ENCODE data around the gene PALMD.

Gene PALMD, protein sequence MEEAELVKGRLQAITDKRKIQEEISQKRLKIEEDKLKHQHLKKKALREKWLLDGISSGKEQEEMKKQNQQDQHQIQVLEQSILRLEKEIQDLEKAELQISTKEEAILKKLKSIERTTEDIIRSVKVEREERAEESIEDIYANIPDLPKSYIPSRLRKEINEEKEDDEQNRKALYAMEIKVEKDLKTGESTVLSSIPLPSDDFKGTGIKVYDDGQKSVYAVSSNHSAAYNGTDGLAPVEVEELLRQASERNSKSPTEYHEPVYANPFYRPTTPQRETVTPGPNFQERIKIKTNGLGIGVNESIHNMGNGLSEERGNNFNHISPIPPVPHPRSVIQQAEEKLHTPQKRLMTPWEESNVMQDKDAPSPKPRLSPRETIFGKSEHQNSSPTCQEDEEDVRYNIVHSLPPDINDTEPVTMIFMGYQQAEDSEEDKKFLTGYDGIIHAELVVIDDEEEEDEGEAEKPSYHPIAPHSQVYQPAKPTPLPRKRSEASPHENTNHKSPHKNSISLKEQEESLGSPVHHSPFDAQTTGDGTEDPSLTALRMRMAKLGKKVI

DNA sequence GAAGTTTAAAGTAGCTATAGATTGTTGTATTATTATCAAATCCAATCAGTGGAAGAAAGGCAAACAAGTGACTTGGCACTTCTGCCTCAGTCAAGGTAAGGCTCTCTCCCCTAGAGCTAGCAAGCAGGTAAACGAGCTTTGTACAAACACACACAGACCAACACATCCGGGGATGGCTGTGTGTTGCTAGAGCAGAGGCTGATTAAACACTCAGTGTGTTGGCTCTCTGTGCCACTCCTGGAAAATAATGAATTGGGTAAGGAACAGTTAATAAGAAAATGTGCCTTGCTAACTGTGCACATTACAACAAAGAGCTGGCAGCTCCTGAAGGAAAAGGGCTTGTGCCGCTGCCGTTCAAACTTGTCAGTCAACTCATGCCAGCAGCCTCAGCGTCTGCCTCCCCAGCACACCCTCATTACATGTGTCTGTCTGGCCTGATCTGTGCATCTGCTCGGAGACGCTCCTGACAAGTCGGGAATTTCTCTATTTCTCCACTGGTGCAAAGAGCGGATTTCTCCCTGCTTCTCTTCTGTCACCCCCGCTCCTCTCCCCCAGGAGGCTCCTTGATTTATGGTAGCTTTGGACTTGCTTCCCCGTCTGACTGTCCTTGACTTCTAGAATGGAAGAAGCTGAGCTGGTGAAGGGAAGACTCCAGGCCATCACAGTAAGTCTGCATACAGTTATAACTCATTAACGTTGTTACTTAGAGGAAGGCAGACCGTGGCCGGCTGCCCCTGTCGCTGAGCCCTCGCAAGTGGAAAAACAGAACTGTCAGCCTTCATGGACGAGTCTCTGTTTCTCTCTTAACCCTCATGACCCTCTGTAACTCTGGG, at the start of gene PALMD:
Gene PALMD, plus strand, starts transcription at position 415 of the 833 bp plus-strand sequence. Its CDS starts 205 bp downstream, at position 620.
- H3K9me3 ChIP-seq (ENCODE audit: control insufficient read depth, low read depth, low read length), result no peaks in the 10 kb centered on the region
- H3K9ac ChIP-seq (ENCODE audit: low read length), result no peak within 1 kb of the TSS
- peak within 1 kb of the TSS; percentile 19 for H3K4me3 ChIP-seq (ENCODE audit: low read length)
- H3K27me3 ChIP-seq (ENCODE audit: control insufficient read depth, insufficient read depth, low read length), result peaks cover 4% of the 10 kb centered on the region
- H3K27ac ChIP-seq (ENCODE audit: low read length), result no peak within 1 kb of the TSS
- peaks cover 37% of the 10 kb centered on the region for H3K4me1 ChIP-seq (ENCODE audit: control insufficient read depth, low read depth, low read length)
- no peaks in the 10 kb centered on the region for H3K36me3 ChIP-seq (ENCODE audit: control insufficient read depth, low read depth, low read length)

DNA sequence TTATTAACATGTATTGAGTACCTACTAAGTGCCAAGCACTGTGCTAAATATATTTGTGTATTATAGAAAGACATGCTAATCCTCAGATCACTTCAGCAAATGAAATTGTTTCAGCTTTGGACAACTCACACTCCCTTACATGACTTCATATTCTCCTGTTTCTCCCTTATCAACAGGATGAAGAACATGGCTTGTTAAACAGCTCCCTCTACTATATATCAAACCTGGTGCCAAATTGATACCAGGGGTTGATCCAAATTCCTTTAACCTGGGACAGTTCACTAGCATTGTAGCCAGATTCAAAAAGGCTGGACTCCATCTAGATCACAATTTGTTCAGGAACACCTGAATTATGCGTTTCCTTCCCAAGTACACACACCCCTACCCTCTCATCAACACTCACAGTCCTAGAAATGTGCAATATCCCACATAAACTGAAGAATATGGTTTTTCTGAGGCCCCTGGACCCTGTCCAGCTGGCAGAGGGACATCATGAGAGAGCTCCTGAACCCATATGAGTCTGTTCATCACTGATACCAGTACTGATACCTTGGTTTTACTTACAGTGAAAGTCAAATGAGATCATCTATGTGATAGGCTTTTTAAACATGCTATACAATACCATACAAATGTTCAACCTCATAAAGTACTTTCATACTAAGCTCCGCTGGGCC, 47.0 kb upstream of the PALMD start:
- no peaks in the 10 kb centered on the region for H3K36me3 ChIP-seq (ENCODE audit: control insufficient read depth, low read depth, low read length)
- H3K9ac ChIP-seq (ENCODE audit: low read length), result no peak overlapping the region
- no peak overlapping the region for H3K27ac ChIP-seq (ENCODE audit: low read length)
- no peaks in the 10 kb centered on the region for H3K9me3 ChIP-seq (ENCODE audit: control insufficient read depth, low read depth, low read length)
- H3K4me1 ChIP-seq (ENCODE audit: control insufficient read depth, low read depth, low read length), result no peaks in the 10 kb centered on the region
- H3K27me3 ChIP-seq (ENCODE audit: control insufficient read depth, insufficient read depth, low read length), result no peaks in the 10 kb centered on the region
- H3K4me3 ChIP-seq (ENCODE audit: low read length), result no peak overlapping the region

DNA sequence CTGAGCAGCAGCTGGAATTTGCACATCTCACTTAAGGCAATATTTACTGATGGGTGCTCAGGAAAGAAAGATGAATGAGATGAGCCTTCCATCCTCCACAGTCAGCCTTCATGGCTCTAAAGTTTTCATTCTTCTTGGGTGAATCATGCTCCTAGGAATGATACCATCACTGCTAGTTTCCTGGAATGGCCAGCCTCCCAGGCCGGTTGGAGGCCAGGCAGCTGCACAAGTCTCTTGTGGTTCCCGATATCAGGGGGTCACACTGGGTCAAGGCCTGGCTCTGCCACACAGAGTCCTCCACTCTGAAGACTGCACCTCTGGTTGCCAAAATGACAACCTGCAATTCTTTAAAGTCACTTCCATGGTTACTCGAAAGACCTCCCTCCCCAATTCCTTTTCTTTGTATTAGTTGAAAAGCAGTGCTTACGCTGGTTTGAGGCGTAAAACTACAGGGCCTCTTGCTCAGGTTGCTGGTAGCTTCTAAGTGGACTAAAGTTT, 46.2 kb upstream of the PALMD start:
- Histone ChIP-seq H3K4me3 (ENCODE audit: low read length) (no peak overlapping the region), H3K36me3 (ENCODE audit: control insufficient read depth, low read depth, low read length) (no peaks in the 10 kb centered on the region), H3K27ac (ENCODE audit: low read length) (no peak overlapping the region), H3K9me3 (ENCODE audit: control insufficient read depth, low read depth, low read length) (no peaks in the 10 kb centered on the region), H3K9ac (ENCODE audit: low read length) (no peak overlapping the region), H3K4me1 (ENCODE audit: control insufficient read depth, low read depth, low read length) (no peaks in the 10 kb centered on the region), H3K27me3 (ENCODE audit: control insufficient read depth, insufficient read depth, low read length) (no peaks in the 10 kb centered on the region)

DNA sequence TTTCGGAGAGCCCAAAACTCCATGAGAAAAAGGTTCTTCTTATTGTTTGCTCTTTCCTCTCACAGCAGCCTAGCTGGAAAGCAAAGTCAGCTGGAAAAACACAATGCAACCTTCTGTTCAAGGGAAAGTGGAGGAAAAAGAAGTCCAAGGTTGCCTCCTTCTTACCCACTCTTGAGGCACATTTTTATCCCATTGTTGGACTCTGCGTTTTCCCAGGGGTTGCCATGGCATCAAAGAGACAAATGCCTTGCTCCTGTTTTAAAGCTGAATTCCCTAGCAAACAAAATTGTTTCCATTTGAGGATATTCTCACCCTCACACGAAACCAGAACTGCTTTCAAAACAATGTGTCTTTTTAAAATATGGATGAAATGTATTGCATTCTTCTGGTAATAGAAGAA, 45.1 kb upstream of the PALMD start:
- Histone ChIP-seq H3K27ac (ENCODE audit: low read length) (no peak overlapping the region), H3K27me3 (ENCODE audit: control insufficient read depth, insufficient read depth, low read length) (no peaks in the 10 kb centered on the region), H3K9ac (ENCODE audit: low read length) (no peak overlapping the region), H3K4me1 (ENCODE audit: control insufficient read depth, low read depth, low read length) (no peaks in the 10 kb centered on the region), H3K36me3 (ENCODE audit: control insufficient read depth, low read depth, low read length) (no peaks in the 10 kb centered on the region), H3K4me3 (ENCODE audit: low read length) (no peak overlapping the region), H3K9me3 (ENCODE audit: control insufficient read depth, low read depth, low read length) (no peaks in the 10 kb centered on the region)

DNA sequence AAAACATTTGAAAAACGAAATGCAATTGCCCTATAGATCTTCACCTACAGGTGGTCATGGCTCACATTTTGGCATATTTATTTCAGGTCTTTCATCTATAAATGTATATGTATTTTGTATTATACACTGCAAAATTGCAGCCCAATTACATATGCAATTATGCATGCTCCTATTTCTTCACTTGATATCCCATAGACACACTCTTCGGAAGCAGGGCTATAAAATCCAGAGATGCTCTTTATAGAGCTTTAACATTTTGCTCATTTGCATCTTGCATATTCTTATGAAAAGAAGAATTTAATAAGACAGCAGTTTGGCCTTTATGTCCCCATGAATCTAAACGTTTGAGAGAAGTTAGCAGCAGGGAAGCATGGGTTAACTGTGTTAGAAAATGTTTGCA, 44.7 kb upstream of the PALMD start:
- Histone ChIP-seq H3K4me1 (ENCODE audit: control insufficient read depth, low read depth, low read length) (no peaks in the 10 kb centered on the region), H3K36me3 (ENCODE audit: control insufficient read depth, low read depth, low read length) (no peaks in the 10 kb centered on the region), H3K4me3 (ENCODE audit: low read length) (no peak overlapping the region), H3K9ac (ENCODE audit: low read length) (no peak overlapping the region), H3K27me3 (ENCODE audit: control insufficient read depth, insufficient read depth, low read length) (no peaks in the 10 kb centered on the region), H3K27ac (ENCODE audit: low read length) (no peak overlapping the region), H3K9me3 (ENCODE audit: control insufficient read depth, low read depth, low read length) (no peaks in the 10 kb centered on the region)

DNA sequence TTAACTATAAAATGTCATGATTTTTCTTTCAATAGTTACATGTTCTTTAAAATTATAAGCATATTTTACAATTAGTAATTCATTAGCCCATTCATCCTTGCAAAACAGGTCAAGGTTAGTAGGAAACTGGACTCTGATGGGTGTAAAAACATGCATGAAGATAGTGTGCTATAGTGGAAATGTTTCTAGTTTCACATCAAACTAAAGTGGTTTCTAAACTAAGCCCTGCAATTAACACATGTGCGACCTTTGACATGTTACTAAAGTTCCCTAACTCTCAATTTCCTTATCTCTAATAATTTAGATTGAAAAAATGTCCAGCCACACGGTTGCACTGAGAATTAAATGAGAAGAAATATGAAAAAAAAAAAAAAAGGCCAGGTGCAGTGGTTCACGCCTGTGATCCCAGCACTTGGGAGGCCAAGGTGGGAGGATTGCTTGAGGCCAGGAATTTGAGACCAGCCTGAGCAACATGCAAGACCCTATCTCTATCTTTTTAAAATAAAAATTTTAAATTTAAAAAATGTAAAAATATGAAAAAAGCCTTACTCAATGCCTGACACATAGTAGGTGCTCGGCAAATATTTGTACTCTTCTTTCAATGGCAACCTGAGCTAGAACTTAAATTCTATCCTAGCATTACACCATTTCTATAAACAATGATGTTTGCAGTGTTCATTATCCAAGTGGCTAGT, 44.1 kb upstream of the PALMD start:
- no peaks in the 10 kb centered on the region for H3K36me3 ChIP-seq (ENCODE audit: control insufficient read depth, low read depth, low read length)
- H3K9ac ChIP-seq (ENCODE audit: low read length), result no peak overlapping the region
- H3K4me3 ChIP-seq (ENCODE audit: low read length), result no peak overlapping the region
- H3K27ac ChIP-seq (ENCODE audit: low read length), result no peak overlapping the region
- no peaks in the 10 kb centered on the region for H3K9me3 ChIP-seq (ENCODE audit: control insufficient read depth, low read depth, low read length)
- H3K27me3 ChIP-seq (ENCODE audit: control insufficient read depth, insufficient read depth, low read length), result no peaks in the 10 kb centered on the region
- H3K4me1 ChIP-seq (ENCODE audit: control insufficient read depth, low read depth, low read length), result no peaks in the 10 kb centered on the region

DNA sequence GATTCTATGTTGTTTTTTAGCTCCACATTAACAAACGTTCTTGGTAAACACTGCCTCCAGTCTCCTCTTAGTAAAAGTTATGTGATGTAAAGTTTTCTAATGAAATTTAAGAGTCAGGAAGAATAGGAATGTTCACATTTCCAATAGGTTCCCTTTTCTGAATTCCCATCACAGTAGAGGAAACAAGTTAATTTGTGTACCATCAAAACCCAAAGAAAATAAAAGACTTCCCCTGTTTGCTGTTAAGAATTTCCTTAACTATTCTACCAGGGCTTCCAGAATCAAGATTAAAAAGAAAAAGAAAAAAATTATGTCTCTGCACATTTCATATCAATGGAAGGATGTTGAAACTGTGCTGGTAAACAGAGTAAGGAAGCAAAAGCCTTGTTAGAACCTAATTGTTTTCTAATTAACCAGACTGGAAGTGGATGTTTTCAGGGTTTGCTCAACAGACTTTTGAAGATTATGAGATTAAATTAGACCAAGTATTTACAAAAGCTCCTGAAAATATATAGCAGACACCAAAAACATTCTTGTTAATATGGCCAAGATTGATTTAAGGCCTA, 43.4 kb upstream of the PALMD start:
- Histone ChIP-seq H3K27ac (ENCODE audit: low read length) (no peak overlapping the region), H3K9me3 (ENCODE audit: control insufficient read depth, low read depth, low read length) (no peaks in the 10 kb centered on the region), H3K4me3 (ENCODE audit: low read length) (no peak overlapping the region), H3K36me3 (ENCODE audit: control insufficient read depth, low read depth, low read length) (no peaks in the 10 kb centered on the region), H3K4me1 (ENCODE audit: control insufficient read depth, low read depth, low read length) (no peaks in the 10 kb centered on the region), H3K9ac (ENCODE audit: low read length) (no peak overlapping the region), H3K27me3 (ENCODE audit: control insufficient read depth, insufficient read depth, low read length) (no peaks in the 10 kb centered on the region)

DNA sequence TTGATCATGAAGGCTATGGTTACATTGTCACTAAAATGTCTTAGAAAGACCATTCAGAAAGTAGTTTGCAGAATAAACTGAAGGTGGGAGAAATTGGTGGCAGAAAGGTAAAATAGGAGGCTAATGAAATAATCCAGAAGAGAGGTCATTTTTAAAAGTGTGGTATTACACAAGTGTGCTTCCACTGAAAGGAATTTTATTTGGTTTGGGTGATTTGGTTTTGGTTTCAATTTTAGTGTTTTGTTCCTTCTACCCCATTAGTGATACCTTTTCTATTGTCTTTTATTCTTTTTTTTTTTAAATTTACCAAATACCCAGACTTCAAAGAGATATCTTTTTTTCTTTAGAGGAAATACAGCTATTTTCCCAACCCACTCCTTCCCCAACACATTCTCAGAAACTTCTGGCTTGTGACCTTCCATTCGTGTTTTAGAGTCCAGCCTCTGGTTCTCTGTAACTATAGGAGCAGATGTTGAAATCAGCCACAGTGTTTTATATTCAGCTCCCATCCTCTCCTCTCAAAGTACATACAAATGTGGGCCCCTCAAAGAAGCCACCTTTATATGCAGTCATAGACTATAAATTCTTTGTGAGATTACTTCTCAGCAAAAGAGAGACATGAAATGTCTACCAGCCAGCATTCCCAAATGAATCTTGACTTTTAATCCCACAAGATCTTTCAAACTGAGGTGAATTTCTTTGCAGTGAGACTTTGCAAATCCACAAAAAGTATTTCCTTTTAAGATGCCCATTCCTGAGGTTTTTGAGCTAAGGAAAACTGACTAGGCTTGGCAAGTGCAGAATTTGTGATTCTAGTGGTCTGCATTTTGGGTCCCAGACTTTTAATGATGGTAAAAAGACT, 42.0 kb upstream of the PALMD start:
- no peaks in the 10 kb centered on the region for H3K27me3 ChIP-seq (ENCODE audit: control insufficient read depth, insufficient read depth, low read length)
- no peaks in the 10 kb centered on the region for H3K9me3 ChIP-seq (ENCODE audit: control insufficient read depth, low read depth, low read length)
- no peak overlapping the region for H3K9ac ChIP-seq (ENCODE audit: low read length)
- H3K4me3 ChIP-seq (ENCODE audit: low read length), result no peak overlapping the region
- no peaks in the 10 kb centered on the region for H3K4me1 ChIP-seq (ENCODE audit: control insufficient read depth, low read depth, low read length)
- H3K27ac ChIP-seq (ENCODE audit: low read length), result no peak overlapping the region
- H3K36me3 ChIP-seq (ENCODE audit: control insufficient read depth, low read depth, low read length), result no peaks in the 10 kb centered on the region

DNA sequence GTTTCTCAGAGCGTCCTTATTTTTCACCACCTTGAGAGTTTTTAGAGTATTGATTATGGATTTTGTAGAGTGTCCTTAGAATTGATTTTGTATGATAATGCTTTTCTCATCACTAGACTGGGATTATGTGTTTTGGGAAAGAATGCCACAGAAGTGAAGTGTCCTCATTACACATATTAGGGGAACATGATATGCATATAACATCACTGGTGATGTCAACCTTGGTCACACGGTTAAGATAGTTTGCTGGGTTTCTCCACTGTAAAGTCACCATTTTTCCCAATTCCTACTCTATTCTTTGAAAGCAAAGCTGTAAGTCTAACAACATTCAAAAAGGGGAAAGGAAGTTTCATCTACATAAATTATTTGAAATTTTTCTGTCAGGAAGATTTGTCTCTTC, 39.6 kb upstream of the PALMD start:
- H3K4me3 ChIP-seq (ENCODE audit: low read length), result no peak overlapping the region
- no peaks in the 10 kb centered on the region for H3K4me1 ChIP-seq (ENCODE audit: control insufficient read depth, low read depth, low read length)
- H3K36me3 ChIP-seq (ENCODE audit: control insufficient read depth, low read depth, low read length), result no peaks in the 10 kb centered on the region
- no peak overlapping the region for H3K27ac ChIP-seq (ENCODE audit: low read length)
- no peaks in the 10 kb centered on the region for H3K9me3 ChIP-seq (ENCODE audit: control insufficient read depth, low read depth, low read length)
- H3K27me3 ChIP-seq (ENCODE audit: control insufficient read depth, insufficient read depth, low read length), result no peaks in the 10 kb centered on the region
- no peak overlapping the region for H3K9ac ChIP-seq (ENCODE audit: low read length)

DNA sequence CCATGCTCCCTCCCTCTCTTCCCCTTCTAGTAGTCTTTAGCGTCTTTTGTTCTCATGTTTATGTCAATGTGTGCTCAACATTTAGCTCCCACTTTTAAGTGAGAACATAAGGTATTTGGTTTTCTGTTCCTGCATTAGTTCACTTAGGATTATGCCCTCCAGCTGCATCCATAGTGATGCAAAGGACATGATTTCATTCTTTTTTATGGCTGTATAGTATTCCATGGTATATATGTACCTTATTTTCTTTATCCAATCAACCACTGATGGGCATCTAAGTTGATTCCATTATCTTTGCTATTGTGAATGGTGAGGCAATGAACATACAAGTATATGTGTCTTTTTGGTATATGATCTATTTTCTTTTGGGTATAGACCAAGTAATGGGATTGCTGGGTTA, 38.3 kb upstream of the PALMD start:
- Histone ChIP-seq H3K4me1 (ENCODE audit: control insufficient read depth, low read depth, low read length) (no peaks in the 10 kb centered on the region), H3K9ac (ENCODE audit: low read length) (no peak overlapping the region), H3K27me3 (ENCODE audit: control insufficient read depth, insufficient read depth, low read length) (no peaks in the 10 kb centered on the region), H3K4me3 (ENCODE audit: low read length) (no peak overlapping the region), H3K9me3 (ENCODE audit: control insufficient read depth, low read depth, low read length) (no peaks in the 10 kb centered on the region), H3K27ac (ENCODE audit: low read length) (no peak overlapping the region), H3K36me3 (ENCODE audit: control insufficient read depth, low read depth, low read length) (no peaks in the 10 kb centered on the region)
